ENCODE measurements around the gene ZNF385B.

The ZNF385B gene

GRCh38 chr2:179855673-179856072 is 5.7 kb downstream of the ZNF385B start:
- no peak overlapping the region for H3K4me3 ChIP-seq (ENCODE audit: low read depth, low read length)
- no peak for TF ChIP-seq CTCF (IDR thresholded peaks at IDR 0.05; ENCODE audit: low read depth, low read length)

- H3K4me3 ChIP-seq (ENCODE audit: low read depth, low read length): no peak overlapping the region
Observed at GRCh38 chr2:179854891-179855290, 6.5 kb downstream of the ZNF385B start.

GRCh38 chr2:179853108-179853507 is 8.3 kb downstream of the ZNF385B start:
- no peak for TF ChIP-seq CTCF (IDR thresholded peaks at IDR 0.05; ENCODE audit: low read depth, low read length)
- H3K4me3 ChIP-seq (ENCODE audit: low read depth, low read length): no peak overlapping the region

More at GRCh38 chr2:179854891-179855290, 6.5 kb downstream of the ZNF385B start:
- TF ChIP-seq CTCF (IDR thresholded peaks at IDR 0.05; ENCODE audit: low read depth, low read length): no peak

GRCh38 chr2:179850188-179850587 is 11.2 kb downstream of the ZNF385B start:
- TF ChIP-seq CTCF (IDR thresholded peaks at IDR 0.05; ENCODE audit: low read depth, low read length): 0 out of 2 replicates have a peak, but pooled peaks have one; percentile 21
- H3K4me3 ChIP-seq (ENCODE audit: low read depth, low read length): no peak overlapping the region

GRCh38 chr2:179849719-179850118 is 11.7 kb downstream of the ZNF385B start:
- no peak for TF ChIP-seq CTCF (IDR thresholded peaks at IDR 0.05; ENCODE audit: low read depth, low read length)
- H3K4me3 ChIP-seq (ENCODE audit: low read depth, low read length): no peak overlapping the region

- no peak for TF ChIP-seq CTCF (IDR thresholded peaks at IDR 0.05; ENCODE audit: low read depth, low read length)
- no peak overlapping the region for H3K4me3 ChIP-seq (ENCODE audit: low read depth, low read length)
Observed at GRCh38 chr2:179843541-179843940, 17.9 kb downstream of the ZNF385B start.

GRCh38 chr2:179842498-179843153 is 18.8 kb downstream of the ZNF385B start:
- TF ChIP-seq CTCF (IDR thresholded peaks at IDR 0.05; ENCODE audit: low read depth, low read length): 0 out of 2 replicates have a peak, but pooled peaks have one; percentile 14
- H3K4me3 ChIP-seq (ENCODE audit: low read depth, low read length): no peak overlapping the region
